ENCODE data around the gene MFSD11.

GRCh38 chr17:76742958-76743357, 5.0 kb downstream of the MFSD11 start:
- TF ChIP-seq CTCF (conservative IDR thresholded peaks at IDR 0.05; ENCODE audit: low read depth, low read length) (no peak), USF2 (IDR thresholded peaks at IDR 0.05; ENCODE audit: low read depth, low read length) (no peak), POLR2A (IDR thresholded peaks at IDR 0.05; ENCODE audit: low read depth, low read length) (no peak), RAD21 (IDR thresholded peaks at IDR 0.05; ENCODE audit: low read length) (no peak), ELK1 (IDR thresholded peaks at IDR 0.05; ENCODE audit: borderline replicate concordance, low read depth, low read length) (no peak), MXI1 (IDR thresholded peaks at IDR 0.05; ENCODE audit: borderline replicate concordance, low read depth, low read length) (no peak), MAZ (IDR thresholded peaks at IDR 0.05; ENCODE audit: borderline replicate concordance, low read depth, low read length) (no peak), SMC3 (IDR thresholded peaks at IDR 0.05; ENCODE audit: low read depth, low read length) (no peak), RFX5 (IDR thresholded peaks at IDR 0.05; ENCODE audit: low read depth, low read length) (no peak), CEBPB (IDR thresholded peaks at IDR 0.05; ENCODE audit: low read depth, low read length) (no peak), MAFK (IDR thresholded peaks at IDR 0.05; ENCODE audit: low read depth, low read length) (no peak), RCOR1 (IDR thresholded peaks at IDR 0.05; ENCODE audit: insufficient replicate concordance, low read length) (no peak), BHLHE40 (IDR thresholded peaks at IDR 0.05; ENCODE audit: low read depth, low read length) (no peak), FOS (IDR thresholded peaks at IDR 0.05; ENCODE audit: low read depth, low read length) (no peak)

Data from IMR-90 (cell line).